ENCODE data around the gene GPR183.

Gene GPR183

DNA sequence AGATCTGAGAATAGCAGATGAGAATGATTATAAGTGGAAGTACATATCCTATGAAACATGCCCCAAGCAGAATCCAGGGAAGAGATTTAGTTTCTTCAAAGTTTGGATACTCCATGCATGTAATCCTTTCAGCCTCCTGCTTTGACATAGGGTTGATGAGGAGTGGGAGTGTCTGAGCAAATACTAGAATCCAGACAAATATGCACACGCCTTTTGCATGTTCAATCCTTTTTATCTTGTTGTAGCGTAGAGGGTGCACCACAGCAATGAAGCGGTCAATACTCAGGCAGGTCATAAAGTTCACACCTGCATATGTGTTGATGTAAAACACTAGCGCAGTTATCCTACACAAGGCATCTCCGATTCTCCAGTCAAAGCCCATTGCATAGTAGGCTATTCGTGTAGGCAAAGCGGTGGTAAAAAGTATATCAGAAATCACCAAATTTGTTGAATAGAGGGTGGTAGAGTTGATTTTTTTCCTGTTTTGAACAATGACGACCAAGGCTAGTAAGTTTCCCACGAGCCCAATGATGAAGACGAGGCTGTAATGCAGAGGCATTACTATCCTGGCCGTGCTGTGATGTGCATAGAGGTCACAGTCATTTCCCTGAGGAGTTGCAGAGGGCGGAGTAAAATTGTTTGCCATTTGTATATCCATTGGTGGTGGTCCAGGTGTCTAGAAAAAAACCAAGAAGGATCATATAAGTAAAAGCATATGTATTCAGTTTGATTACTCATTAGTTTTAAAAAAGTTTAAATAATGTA is 11.5 kb downstream of the GPR183 start:
- DNase-seq (ENCODE audit: low spot score) = no peak

DNA sequence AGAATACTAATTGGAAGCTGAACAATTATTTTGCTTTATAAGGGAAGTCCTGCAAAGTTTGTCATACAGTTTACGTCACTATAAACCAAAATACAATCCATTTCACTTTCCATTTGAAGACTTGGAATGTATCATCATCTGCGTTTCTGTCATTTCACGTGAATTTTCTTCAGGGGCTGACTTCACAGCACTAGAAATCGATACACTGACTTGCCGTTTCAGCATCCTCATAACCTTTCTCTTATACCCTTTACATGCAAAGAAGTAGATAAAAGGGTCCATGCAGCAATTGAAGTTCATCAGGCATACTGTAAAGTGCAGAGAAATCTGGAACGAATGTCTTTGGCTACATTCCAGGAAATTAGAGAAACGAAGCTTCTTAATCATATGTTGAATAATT is 12.2 kb downstream of the GPR183 start:
- DNase-seq (ENCODE audit: low spot score) = no peak

DNA sequence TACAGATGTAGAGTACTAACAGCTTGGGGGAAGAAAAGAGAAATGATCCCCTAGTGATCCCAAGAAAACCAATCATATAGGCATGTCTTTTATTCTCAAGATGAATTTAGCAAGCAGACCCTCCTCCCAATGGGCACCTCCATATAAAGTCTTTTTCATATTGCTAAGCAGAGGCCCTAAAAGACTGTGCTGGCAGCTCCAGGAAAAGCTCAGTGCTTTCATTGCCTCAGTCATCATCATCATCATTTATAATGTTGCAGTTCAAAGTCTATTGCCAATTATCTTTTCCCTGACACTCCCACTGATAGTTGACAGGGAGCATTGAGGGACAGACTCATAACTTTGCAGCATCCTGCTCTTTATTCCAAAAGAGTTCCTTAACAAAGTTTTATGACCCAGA is 13.0 kb downstream of the GPR183 start:
- no peak for DNase-seq (ENCODE audit: low spot score)

DNA sequence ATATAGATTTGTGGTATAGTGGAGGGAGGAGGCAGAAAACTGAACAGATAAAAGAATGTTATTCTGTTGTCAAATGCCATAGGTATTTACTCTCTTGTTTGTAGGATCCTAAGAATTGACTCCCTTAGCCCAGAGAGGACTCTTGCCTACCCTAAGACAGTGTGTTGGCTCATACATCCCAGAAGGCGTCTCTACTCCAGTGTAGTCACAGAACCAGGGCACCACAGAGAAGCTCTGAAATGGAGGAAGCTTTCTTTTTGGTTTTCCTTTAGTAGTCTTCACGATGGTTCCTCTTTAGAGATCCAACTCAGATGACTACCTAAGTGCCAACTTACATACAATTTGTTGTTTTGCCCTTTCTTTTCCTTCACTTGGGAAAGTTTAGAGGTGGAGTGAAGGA is 14.0 kb downstream of the GPR183 start:
- no peak for DNase-seq (ENCODE audit: low spot score)

DNA sequence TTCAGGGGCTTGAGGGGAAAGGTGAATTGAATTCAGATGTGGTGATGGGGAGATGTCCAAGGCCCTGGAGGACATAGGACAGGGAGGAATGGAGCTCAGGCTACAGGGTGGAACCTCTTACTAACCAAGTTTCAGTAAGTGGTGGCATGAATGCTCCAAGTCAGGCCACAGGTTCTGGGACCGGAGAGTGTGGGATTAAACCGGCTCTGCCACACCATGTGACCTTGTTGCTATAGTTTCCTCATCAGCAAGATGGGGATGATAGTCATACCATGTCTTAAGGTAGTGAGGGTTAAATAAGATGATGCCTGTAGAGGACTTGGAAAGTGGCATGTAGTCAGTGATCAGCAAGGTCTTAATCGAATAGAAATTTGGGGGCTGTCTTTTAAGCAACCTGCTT is 16.3 kb downstream of the GPR183 start:
- DNase-seq (ENCODE audit: low spot score) = no peak

DNA sequence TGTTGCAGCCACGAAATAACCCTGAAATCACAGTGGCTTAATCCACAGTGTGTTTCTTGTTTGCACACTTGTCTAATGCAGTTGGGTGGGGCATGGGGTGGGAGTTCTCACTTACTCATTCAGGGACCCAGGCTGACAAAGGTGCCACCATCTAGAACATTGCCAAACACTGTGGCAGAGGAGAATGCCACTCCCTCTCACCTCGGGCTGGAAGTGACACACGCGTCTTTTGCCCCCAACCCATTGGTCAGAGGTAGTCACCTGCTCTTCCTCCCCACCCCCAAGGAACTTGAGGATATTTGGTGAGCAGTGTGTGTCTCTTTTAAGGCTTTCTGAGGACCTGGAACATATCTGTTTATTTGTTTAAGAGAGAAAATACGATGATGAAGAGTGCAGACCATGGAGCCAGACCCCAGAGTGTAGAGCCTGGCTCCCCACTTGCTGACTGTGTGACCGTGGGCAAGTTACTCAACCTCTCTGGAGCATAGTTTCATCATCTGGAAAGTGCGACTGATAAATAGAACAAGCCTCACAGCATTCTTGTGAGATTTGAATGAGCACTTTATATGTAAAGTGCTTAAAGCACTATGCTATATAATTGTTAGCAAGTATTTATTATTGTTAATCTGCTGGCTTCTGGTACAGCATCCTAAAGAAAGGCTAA is 17.4 kb downstream of the GPR183 start:
- DNase-seq (ENCODE audit: low spot score) = no peak

- no peak for DNase-seq (ENCODE audit: low spot score)
Measured at GRCh38 chr13:99289271-99289670, 17.9 kb downstream of the GPR183 start.

DNA sequence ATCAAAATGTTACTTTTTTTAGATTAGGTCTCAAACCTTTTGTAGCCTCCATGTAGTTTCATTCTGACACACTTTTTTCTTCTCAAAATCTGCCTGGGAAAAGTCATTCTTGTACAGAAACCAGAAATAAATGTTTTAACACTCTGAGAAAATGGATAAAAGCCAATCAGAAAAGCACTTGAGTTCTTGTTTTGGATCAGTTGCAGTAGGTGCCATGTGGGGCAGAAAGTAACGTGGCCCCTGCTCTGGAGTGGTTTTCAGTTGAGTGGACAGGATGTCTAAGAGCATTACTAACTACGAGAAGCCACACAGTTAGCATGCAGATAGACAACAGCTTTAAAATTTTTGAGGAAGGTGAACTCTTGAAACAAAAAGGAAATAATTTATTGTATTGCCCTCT is 19.1 kb downstream of the GPR183 start:
- no peak for DNase-seq (ENCODE audit: low spot score)

DNA sequence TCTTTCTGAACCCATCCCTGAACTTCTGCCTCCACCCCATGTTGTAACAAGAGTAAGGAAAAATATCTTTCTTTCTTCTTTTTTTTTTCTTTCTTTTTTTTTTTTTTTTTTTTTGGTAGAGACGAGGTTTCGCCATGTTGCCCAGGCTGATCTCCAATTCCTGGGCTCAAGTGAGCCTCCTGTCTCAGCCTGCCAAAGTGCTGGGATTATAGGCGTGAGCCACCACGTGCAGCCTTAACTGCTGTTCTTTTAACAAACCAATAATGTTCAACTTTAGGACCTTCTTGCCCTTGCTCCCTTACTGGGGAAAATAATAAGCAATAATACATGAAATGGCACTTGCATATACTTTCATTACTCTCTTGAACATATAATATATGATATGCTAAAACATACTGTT is 19.6 kb downstream of the GPR183 start:
- no peak for DNase-seq (ENCODE audit: low spot score)

DNA sequence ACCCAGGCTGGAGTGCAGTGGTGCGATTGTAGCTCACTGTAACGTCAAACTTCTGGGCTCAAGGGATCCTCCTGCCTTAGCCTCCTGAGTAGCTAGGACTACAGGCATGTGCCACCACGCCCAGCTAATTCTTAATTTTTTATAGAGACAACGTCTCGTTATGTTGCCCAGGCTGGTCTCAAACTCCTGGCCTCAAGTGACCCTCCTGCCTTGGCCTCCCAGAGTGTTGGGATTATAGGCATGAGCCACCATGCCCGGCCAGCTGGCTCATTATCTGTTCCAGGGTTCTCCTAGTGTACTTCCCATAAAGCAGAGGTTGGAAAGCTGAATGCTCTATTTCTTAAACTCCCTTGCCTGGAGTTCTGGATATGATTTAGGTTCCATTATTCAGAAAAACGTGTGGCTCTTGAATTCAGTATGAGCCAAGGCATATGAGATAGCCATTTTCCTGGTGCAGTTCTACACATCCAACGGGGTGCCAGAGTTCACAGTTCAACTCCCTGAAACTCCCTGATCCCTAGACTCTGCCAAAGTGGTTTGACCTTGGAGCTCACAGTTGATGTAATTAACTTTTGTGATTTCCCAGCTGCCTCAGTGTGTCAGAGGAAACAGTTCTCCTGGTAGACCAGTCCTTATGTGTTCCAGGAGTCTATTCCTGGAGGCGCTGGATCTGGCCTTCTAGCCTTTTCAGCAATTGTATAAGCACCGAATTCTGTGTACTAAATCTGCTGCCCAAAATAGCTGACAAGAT is 21.6 kb downstream of the GPR183 start:
- DNase-seq (ENCODE audit: low spot score) = no peak

GRCh38 chr13:99282264-99283231 is 24.7 kb downstream of the GPR183 start:
- no peak for DNase-seq (ENCODE audit: low spot score)

DNA sequence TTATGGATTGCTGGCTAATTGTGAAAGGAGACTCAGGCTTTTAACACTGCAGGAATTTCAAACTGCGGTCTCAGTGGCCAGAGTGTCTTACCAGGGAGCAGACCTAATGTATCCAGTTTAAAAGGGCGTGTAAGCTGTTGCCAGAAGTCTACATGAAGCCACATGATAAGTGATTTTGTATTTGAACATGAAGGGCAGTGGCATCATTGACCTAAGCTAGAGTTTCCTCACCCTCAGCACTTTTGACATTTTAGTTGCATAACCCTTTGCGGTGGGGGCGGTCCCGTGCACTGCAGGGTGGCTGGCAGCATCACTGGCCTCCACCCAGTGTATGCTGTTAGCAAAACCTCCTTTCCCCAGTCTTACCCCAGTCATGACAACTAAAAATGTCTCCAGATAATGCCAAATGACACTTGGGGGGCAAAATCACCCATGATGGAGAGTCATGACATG is 25.4 kb downstream of the GPR183 start:
- no peak for DNase-seq (ENCODE audit: low spot score)

DNA sequence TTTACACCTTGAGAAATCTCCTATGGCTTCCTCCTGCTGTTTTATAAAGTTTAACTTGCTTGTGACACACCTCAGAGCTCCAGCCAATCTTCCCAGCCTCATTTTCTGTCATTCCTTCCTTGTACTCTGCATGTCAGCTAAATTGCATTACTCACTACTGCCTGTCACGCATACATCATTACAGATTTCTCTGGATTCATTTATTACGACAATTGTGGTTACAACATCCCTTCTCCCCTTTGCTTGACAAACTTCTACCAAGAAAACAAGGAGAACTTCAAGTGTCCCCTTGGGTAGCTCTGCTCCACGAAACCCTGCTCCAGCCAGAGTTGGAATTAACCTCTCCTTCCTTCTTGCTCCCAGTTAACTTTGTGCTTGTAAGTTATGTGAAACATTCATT is 27.0 kb downstream of the GPR183 start:
- DNase-seq (ENCODE audit: low spot score) = no peak

DNA sequence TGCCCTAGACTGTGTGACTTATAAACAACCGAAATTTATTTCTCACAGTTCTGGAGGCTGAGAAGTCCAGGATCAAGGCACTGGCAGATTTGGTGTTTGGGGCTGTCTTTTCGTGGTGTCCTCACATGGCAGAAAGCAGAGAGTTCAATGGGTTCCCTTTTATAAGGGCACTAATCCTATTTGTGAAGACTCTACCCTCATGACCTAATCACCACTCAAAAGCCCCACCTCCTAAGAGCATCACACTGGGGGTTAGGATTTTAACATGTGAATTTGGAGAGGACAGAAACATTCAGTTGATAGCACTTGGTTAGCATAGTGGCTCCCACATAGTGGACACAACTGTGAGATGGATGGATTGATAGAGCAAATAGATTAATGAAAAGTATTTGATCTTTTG is 27.6 kb downstream of the GPR183 start:
- no peak for DNase-seq (ENCODE audit: low spot score)

- DNase-seq (ENCODE audit: low spot score) = no peak
Measured at GRCh38 chr13:99278843-99279242, 28.4 kb downstream of the GPR183 start.

DNA sequence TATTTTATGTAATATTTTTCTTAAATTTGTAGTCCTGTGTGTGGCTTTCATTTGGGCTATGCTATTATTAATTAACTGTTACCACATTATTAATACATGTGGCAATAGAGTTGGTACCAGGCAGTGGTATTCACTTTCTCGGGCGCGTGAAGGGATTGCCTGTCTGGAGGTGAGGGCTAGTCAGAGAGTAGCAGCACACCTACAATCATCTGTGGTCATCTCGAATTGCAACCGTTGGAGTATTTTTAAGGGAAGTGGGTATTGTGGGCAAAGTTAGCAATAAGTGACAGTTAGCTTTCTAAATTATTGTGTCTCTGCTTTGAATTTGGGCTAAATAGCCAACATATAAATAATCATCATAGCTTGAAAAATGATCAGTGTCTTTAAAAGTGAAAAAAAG is 29.0 kb downstream of the GPR183 start:
- no peak for DNase-seq (ENCODE audit: low spot score)

- no peak for DNase-seq (ENCODE audit: low spot score)
Measured at GRCh38 chr13:99277629-99278028, 29.6 kb downstream of the GPR183 start.

DNA sequence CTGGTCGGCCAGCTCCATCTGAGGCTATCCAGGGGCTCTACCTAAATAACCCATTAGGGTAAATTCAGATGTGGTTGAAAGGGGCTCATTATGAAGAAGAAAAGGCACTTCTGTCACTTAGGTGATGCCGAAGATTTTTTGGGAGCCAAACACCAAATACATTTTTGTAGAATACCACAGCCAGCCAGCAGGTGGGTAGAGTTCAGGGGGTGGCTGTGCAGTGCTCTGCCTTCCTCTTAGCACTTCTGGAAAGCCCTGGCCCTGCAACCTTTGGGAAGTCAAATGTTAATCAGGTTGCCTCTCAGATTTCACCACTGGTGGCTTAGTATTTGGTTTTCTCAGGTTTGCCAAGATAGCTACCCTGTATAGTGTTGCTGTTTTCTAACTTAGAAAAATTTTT is 30.5 kb downstream of the GPR183 start:
- no peak for DNase-seq (ENCODE audit: low spot score)

- no peak for DNase-seq (ENCODE audit: low spot score)
Measured at GRCh38 chr13:99275093-99275469, 32.1 kb downstream of the GPR183 start.

GRCh38 chr13:99273128-99273527 is 34.1 kb downstream of the GPR183 start:
- DNase-seq (ENCODE audit: low spot score) = no peak

DNA sequence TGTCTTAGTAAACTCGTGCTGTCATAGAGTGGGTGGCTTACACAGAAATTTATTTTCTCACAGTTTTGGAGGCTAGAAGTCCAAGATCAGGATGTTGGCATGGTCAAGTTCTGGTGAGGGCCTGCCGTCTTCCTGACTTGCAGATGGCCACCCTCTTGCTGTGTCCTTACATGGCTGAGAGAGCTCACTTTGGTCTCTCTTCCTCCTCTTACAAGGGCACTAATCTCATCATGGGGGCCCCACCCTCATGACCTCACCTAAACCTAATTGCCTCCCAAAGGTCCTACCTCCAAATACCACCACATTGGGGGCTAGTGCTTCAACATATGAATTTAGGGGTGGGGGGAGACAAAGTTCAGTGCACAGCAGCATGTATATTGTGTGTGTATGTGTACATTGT is 34.7 kb downstream of the GPR183 start:
- DNase-seq (ENCODE audit: low spot score) = no peak

GRCh38 chr13:99271249-99271648 is 36.0 kb downstream of the GPR183 start:
- no peak for DNase-seq (ENCODE audit: low spot score)
